ENCODE results near the gene CLEC14A.

The CLEC14A gene

GRCh38 chr14:38257507-38257906 is 1.6 kb upstream of the CLEC14A start:
- Mint-ChIP-seq H3K36me3 (no peaks in the 10 kb centered on the region), H3K27ac (no peak overlapping the region), H3K4me3 (no peak overlapping the region), H3K9me3 (ENCODE audit: low read depth) (peaks cover 6% of the 10 kb centered on the region), H3K4me1 (ENCODE audit: low read depth) (peaks cover 9% of the 10 kb centered on the region), H3K27me3 (peaks cover 28% of the 10 kb centered on the region)

GRCh38 chr14:38256533-38256840 is 594 bp upstream of the CLEC14A start:
- Mint-ChIP-seq H3K36me3 (no peaks in the 10 kb centered on the region), H3K4me3 (peak overlapping the region; percentile 80), H3K4me1 (ENCODE audit: low read depth) (peaks cover 9% of the 10 kb centered on the region), H3K9me3 (ENCODE audit: low read depth) (peaks cover 2% of the 10 kb centered on the region), H3K27me3 (peaks cover 28% of the 10 kb centered on the region), H3K27ac (no peak overlapping the region)

DNA sequence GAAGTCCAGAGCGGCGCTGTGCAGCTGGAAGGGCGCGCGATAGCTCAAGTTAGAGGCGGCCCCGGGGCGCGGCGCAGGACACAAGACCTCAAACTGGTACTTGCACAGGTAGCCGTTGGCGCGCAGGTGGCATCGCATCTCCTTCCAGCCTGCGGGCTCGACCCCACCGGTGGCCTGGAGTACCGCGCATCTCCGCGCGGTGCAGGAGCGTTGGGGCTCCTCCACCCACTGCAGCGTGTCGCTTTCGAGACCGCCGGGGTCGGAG is 553 bp downstream of the CLEC14A start:
- no peaks in the 10 kb centered on the region for H3K9me3 Mint-ChIP-seq (ENCODE audit: low read depth)
- peak overlapping the region; percentile 46 for H3K4me3 Mint-ChIP-seq
- H3K36me3 Mint-ChIP-seq = no peaks in the 10 kb centered on the region
- H3K27me3 Mint-ChIP-seq = peaks cover 29% of the 10 kb centered on the region
- H3K27ac Mint-ChIP-seq = no peak overlapping the region
- H3K4me1 Mint-ChIP-seq (ENCODE audit: low read depth) = peaks cover 9% of the 10 kb centered on the region

GRCh38 chr14:38254571-38255407 is 1.1 kb downstream of the CLEC14A start:
- Mint-ChIP-seq H3K27me3 (peaks cover 25% of the 10 kb centered on the region), H3K36me3 (no peaks in the 10 kb centered on the region), H3K27ac (no peak overlapping the region), H3K4me1 (ENCODE audit: low read depth) (peaks cover 9% of the 10 kb centered on the region), H3K4me3 (peak overlapping the region; percentile 46), H3K9me3 (ENCODE audit: low read depth) (no peaks in the 10 kb centered on the region)

DNA sequence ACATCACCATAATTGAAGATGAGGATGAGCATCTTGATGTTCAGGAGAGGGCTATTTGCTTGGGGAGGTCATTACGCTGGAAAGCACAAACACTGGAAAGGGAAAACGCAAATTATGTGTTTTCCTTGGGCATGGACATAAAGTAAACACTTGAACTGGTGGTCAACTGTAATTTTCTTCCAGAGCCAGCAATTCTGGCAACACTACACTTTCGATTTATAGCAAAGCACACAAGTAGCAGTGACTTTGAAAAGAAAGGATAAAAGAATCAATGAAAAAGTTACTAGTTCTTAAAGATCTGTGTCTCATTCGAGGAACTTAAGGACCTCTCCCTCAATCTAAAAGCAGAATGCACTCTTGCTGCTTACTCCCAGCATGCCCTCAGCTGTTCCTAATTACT is 2.2 kb downstream of the CLEC14A start:
- no peak overlapping the region for H3K27ac Mint-ChIP-seq
- H3K27me3 Mint-ChIP-seq = peaks cover 25% of the 10 kb centered on the region
- H3K9me3 Mint-ChIP-seq (ENCODE audit: low read depth) = no peaks in the 10 kb centered on the region

DNA sequence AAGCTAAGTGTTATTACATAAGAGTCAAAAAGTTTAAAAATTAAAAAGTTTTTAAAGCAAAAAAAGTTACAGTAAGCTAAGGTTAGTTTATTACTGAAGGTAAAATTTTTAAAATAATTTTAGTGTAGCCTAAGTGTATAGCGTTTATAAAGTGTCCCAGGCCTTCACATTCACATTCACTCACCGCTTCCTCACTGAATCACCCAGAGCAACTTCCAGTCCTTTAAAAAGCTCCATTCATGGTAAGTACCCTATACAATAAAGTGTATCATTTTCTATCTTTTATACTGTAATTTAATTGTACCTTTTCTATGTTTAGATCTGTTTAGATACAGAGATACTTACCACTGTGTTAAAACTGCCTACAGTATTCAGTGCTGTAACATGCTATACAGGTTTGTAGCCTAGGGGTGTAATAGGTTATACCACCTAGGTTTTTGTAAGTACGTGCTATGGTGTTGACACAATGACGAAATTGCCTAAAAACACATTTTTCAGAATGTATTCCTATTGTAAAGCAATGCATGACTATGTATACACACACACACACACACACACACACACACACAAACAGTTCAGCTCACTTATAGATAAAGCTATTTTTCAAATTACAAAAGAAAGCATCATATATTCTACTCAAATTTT is 3.7 kb downstream of the CLEC14A start:
- Mint-ChIP-seq H3K4me3 (no peak overlapping the region), H3K27ac (no peak overlapping the region), H3K4me1 (ENCODE audit: low read depth) (peaks cover 9% of the 10 kb centered on the region), H3K9me3 (ENCODE audit: low read depth) (no peaks in the 10 kb centered on the region), H3K27me3 (peaks cover 19% of the 10 kb centered on the region), H3K36me3 (no peaks in the 10 kb centered on the region)

More for the DNA sequence above, 2.2 kb downstream of the CLEC14A start:
- Mint-ChIP-seq H3K4me1 (ENCODE audit: low read depth) (peaks cover 9% of the 10 kb centered on the region), H3K36me3 (no peaks in the 10 kb centered on the region), H3K4me3 (no peak overlapping the region)

DNA sequence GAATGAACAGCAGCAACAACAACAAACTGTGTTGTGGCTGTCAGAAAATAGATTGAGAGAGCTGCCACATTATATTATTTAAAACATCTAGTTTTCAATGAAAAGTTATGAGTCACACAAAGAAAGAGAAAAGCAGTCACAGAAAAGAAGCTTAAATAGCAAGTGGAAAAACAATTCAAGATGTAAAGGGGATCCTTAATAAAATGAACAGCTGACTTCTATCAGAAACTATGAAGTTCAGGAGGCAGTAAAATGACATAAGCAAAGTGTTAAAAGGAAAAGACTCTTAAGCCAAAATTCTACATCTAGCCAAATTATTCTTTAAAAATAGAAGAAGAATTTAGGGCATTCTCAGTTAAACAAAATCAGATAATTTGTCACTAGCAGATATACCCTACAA is 5.6 kb downstream of the CLEC14A start:
- H3K4me1 Mint-ChIP-seq (ENCODE audit: low read depth) = peaks cover 2% of the 10 kb centered on the region
- no peak overlapping the region for H3K4me3 Mint-ChIP-seq
- H3K36me3 Mint-ChIP-seq = no peaks in the 10 kb centered on the region
- H3K27ac Mint-ChIP-seq = no peak overlapping the region
- H3K27me3 Mint-ChIP-seq = peaks cover 14% of the 10 kb centered on the region
- H3K9me3 Mint-ChIP-seq (ENCODE audit: low read depth) = no peaks in the 10 kb centered on the region

DNA sequence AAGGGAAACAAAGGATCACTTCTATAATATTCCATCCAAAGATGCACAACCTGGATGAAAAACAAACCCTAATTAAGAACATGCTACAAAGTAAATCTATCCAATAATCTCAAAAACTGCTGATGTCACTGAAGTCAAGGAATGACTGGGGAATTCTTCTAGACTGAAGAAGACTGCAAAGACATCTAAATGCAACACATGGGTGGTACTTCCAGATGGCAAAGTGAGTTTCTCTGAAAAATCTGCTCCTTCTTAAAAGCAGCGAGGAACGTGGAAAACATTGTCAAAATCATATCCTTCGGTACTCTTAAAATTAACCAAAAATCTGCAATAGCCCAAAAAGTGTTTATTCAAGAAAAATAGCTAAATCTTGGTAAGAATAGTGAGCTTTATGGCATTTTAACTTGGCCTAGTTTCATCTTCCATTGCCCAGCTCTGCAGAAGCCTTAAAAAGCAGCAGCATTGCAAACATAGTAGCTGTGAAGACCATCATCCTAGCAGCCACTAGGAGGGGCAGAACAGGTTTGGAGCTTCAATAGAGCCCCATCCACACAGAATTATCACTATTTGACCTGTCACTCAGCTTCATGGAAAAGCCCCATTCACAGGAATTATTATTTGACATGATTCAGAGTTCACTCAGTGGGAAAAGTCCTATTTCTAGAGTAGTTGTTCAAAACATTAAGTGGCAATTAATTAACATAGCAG is 7.4 kb downstream of the CLEC14A start:
- no peaks in the 10 kb centered on the region for H3K9me3 Mint-ChIP-seq (ENCODE audit: low read depth)
- no peak overlapping the region for H3K27ac Mint-ChIP-seq
- no peak overlapping the region for H3K4me3 Mint-ChIP-seq
- H3K4me1 Mint-ChIP-seq (ENCODE audit: low read depth) = no peaks in the 10 kb centered on the region
- H3K36me3 Mint-ChIP-seq = no peaks in the 10 kb centered on the region
- peaks cover 7% of the 10 kb centered on the region for H3K27me3 Mint-ChIP-seq

GRCh38 chr14:38243696-38244240 is 12.1 kb downstream of the CLEC14A start:
- no peaks in the 10 kb centered on the region for H3K36me3 Mint-ChIP-seq
- H3K4me3 Mint-ChIP-seq = no peak overlapping the region
- no peaks in the 10 kb centered on the region for H3K4me1 Mint-ChIP-seq (ENCODE audit: low read depth)
- peaks cover 7% of the 10 kb centered on the region for H3K27me3 Mint-ChIP-seq
- no peak overlapping the region for H3K27ac Mint-ChIP-seq
- H3K9me3 Mint-ChIP-seq (ENCODE audit: low read depth) = no peaks in the 10 kb centered on the region

DNA sequence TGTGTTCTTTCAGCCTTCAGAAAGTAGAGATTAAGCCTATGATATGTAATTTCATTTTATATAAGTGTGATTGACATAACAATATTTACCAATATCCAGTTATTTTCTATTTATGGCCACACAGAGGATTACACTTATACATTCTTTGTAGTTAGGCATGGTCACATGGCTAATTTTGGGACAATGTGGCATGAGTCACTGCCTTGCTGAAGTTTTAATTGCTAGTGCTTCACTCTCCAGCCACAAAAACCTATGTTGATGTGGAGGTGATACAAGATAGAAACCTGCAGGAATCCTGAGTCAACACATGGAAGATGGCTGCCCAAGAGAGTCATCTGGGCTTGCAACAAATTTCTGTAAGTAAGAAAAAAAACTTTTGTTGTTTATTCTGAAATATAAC is 17.0 kb downstream of the CLEC14A start:
- Mint-ChIP-seq H3K9me3 (ENCODE audit: low read depth) (no peaks in the 10 kb centered on the region), H3K4me3 (no peak overlapping the region), H3K4me1 (ENCODE audit: low read depth) (no peaks in the 10 kb centered on the region), H3K36me3 (no peaks in the 10 kb centered on the region), H3K27me3 (peaks cover 4% of the 10 kb centered on the region), H3K27ac (no peak overlapping the region)

DNA sequence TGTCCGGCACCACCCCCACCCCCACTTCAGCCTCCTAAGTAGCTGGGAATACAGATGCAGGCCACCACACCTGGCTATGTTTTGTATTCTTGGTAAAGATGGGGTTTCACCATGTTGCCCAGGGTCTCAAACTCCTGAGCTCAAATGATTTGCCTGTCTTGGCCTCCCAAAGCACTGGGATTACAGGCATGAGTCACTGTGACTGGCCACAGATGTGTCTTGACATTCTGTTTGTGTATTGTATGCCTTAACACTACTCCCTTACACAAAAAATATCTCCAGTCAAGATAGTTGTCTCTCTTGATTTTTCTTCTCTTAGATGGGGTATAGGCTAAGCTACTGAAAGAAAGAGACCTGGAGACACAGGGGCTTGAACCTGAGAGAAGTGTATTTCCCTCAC is 17.6 kb downstream of the CLEC14A start:
- Mint-ChIP-seq H3K4me1 (ENCODE audit: low read depth) (no peaks in the 10 kb centered on the region), H3K9me3 (ENCODE audit: low read depth) (no peaks in the 10 kb centered on the region), H3K4me3 (no peak overlapping the region), H3K27ac (no peak overlapping the region), H3K36me3 (no peaks in the 10 kb centered on the region), H3K27me3 (peaks cover 4% of the 10 kb centered on the region)

DNA sequence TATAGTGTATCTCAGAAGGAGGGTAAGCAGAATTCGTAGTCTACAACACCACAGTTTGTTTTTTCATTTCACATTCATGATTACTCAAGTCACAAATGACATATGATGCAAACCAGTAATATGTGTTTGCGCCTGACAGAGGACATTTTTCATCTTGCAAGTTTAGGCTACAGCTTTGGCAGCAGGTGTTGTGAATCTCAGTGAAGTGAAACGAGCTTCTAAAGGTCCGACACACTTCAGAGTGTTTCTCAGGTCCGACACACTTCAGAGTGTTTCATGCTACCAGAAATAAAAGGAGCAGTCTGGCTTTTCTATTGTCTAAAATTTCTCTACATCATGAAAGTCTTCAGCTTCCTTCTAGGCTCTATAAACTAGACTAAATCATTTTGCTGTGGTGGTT is 22.7 kb downstream of the CLEC14A start:
- H3K9me3 Mint-ChIP-seq (ENCODE audit: low read depth) = no peaks in the 10 kb centered on the region
- peaks cover 2% of the 10 kb centered on the region for H3K36me3 Mint-ChIP-seq
- no peaks in the 10 kb centered on the region for H3K4me1 Mint-ChIP-seq (ENCODE audit: low read depth)
- no peak overlapping the region for H3K27ac Mint-ChIP-seq
- peaks cover 1% of the 10 kb centered on the region for H3K27me3 Mint-ChIP-seq
- H3K4me3 Mint-ChIP-seq = no peak overlapping the region

DNA sequence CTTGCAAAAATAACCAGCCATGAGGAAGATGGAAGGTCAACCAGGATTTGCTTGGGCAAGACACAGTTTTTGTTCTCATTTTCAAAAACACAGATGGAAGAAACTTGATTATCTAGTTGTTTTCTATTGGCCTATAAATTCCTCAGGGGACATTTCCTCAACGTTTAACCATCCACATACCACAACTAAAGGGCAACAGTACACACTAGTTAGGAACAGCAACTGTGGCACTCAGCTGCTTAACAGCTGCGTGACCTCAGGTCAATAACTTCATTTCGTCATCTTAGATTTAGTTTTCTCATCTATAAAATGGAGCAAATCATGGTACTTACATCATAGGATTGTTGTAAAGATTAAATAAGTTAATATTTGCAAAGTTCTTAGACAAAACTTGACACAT is 29.5 kb downstream of the CLEC14A start:
- Mint-ChIP-seq H3K27ac (no peak overlapping the region), H3K9me3 (ENCODE audit: low read depth) (no peaks in the 10 kb centered on the region), H3K4me1 (ENCODE audit: low read depth) (no peaks in the 10 kb centered on the region), H3K27me3 (peaks cover 2% of the 10 kb centered on the region), H3K36me3 (peaks cover 4% of the 10 kb centered on the region), H3K4me3 (no peak overlapping the region)

- H3K36me3 Mint-ChIP-seq = peaks cover 4% of the 10 kb centered on the region
- H3K27me3 Mint-ChIP-seq = peaks cover 1% of the 10 kb centered on the region
- H3K4me1 Mint-ChIP-seq (ENCODE audit: low read depth) = no peaks in the 10 kb centered on the region
- no peaks in the 10 kb centered on the region for H3K9me3 Mint-ChIP-seq (ENCODE audit: low read depth)
- H3K4me3 Mint-ChIP-seq = no peak overlapping the region
- no peak overlapping the region for H3K27ac Mint-ChIP-seq
These were observed 29.9 kb downstream of the CLEC14A start for GRCh38 chr14:38225946-38226345.

DNA sequence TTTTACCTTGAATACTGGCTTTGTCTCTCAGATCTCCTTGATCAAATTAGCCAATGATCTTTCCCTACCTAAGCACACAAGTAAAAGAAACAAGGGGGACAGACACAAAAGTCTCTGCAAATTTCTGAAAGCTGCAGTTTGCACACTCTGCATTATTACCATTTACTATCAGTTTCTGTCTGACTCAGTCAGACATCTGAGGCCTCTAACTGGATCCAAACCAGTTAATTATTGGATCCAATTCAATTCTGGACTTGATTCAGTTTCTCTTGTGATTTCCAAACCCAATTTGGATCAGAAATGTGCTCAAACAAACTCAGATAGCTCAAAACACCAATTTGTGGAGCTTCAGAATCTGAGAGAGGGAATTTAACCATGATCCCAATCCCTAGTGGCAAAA is 31.6 kb downstream of the CLEC14A start:
- Mint-ChIP-seq H3K27ac (no peak overlapping the region), H3K27me3 (peaks cover 1% of the 10 kb centered on the region), H3K36me3 (peaks cover 2% of the 10 kb centered on the region), H3K4me1 (ENCODE audit: low read depth) (no peaks in the 10 kb centered on the region), H3K4me3 (no peak overlapping the region), H3K9me3 (ENCODE audit: low read depth) (no peaks in the 10 kb centered on the region)

All from activated naive CD8-positive, alpha-beta T cell (primary cell).